HepG2 (cell line): ENCODE measurements around the gene ZPR1. TPM values are rescaled to one million over a fixed set of nuclear protein-coding genes. Genes with fewer than 3 reads are reported as not detected.

Experiments used
- ARNT2 ChIP-seq: sonication (generic); formaldehyde crosslinking; IDR thresholded peaks from 2 replicates; pipeline ENCODE4 v1.8.0; 2022; ENCODE audit warnings: mild to moderate bottlenecking, low read depth, missing genetic modification reagents, moderate library complexity
- ATF2 ChIP-seq: sonication (generic); formaldehyde crosslinking; IDR thresholded peaks from 2 replicates; pipeline ENCODE4 v1.4.0; 2020; ENCODE audit warnings: missing genetic modification reagents
- CREB1 ChIP-seq, 2 experiments: fragments of 450-650 bp in 1 of 2; IDR thresholded peaks; 2 replicates each; pipeline ENCODE4 v1.6.1; 2016 to 2017; ENCODE audit warnings: control low read depth in 1 of 2, mild to moderate bottlenecking in 1 of 2, missing compliant biosample characterization in 1 of 2, missing genetic modification characterization in 1 of 2
- KLF11 ChIP-seq: IDR thresholded peaks from 2 replicates; pipeline ENCODE4 v1.6.1; 2016; ENCODE audit warnings: missing compliant biosample characterization
- MATR3 ChIP-seq: sonication (generic); formaldehyde crosslinking; IDR thresholded peaks from 2 replicates; pipeline ENCODE4 v1.4.0; 2020; ENCODE audit warnings: missing genetic modification reagents
- MTA1 ChIP-seq: sonication (generic); formaldehyde crosslinking; IDR thresholded peaks from 2 replicates; pipeline ENCODE4 v1.4.0; 2020; ENCODE audit warnings: missing genetic modification reagents, mild to moderate bottlenecking, borderline replicate concordance
- NFE2L2 ChIP-seq: fragments of 150-350 bp; IDR thresholded peaks from 2 replicates; pipeline ENCODE4 v1.6.1; 2014; ENCODE audit warnings: low read length
- NKX3-1 ChIP-seq: sonication (generic); formaldehyde crosslinking; IDR thresholded peaks from 2 replicates; pipeline ENCODE4 v1.5.0; 2020; ENCODE audit warnings: missing genetic modification reagents
- POLR2A ChIP-seq, 2 experiments: IDR thresholded peaks; 2 replicates each; pipeline ENCODE4 v1.6.1; 2011; ENCODE audit warnings: low read depth in 2 of 2, low read length in 2 of 2, mild to moderate bottlenecking in 1 of 2, moderate library complexity in 1 of 2; ENCODE audit not compliant: insufficient read depth in 1 of 2
- PRMT3 ChIP-seq: sonication (generic); formaldehyde crosslinking; IDR thresholded peaks from 2 replicates; pipeline ENCODE4 v1.8.1; 2022; ENCODE audit warnings: low read depth, mild to moderate bottlenecking, moderate library complexity, missing genetic modification reagents, borderline replicate concordance
- REPIN1 ChIP-seq: sonication (generic); formaldehyde crosslinking; IDR thresholded peaks from 2 replicates; pipeline ENCODE4 v1.8.0; 2022; ENCODE audit warnings: missing genetic modification reagents, low read depth, mild to moderate bottlenecking, borderline replicate concordance
- RXRA ChIP-seq: sonication (generic); formaldehyde crosslinking; IDR thresholded peaks from 2 replicates; pipeline ENCODE4 v1.5.1; 2020; ENCODE audit warnings: missing genetic modification reagents
- SKI ChIP-seq: fragments of 450-650 bp; IDR thresholded peaks from one replicate; pipeline ENCODE4 v1.6.1; 2018; ENCODE audit warnings: mild to moderate bottlenecking; ENCODE audit not compliant: partially characterized antibody
- SOX5 ChIP-seq: IDR thresholded peaks from 2 replicates; pipeline ENCODE4 v1.6.1; 2016; ENCODE audit warnings: borderline replicate concordance
- ZFP36L2 ChIP-seq: sonication (generic); formaldehyde crosslinking; IDR thresholded peaks from 2 replicates; pipeline ENCODE4 v1.4.0; 2020; ENCODE audit warnings: missing genetic modification reagents
- ZMYM3 ChIP-seq: sonication (generic); formaldehyde crosslinking; IDR thresholded peaks from 2 replicates; pipeline ENCODE4 v1.5.1; 2020; ENCODE audit warnings: mild to moderate bottlenecking, missing genetic modification reagents
- ZNF20 ChIP-seq: sonication (generic); formaldehyde crosslinking; IDR thresholded peaks from 2 replicates; pipeline ENCODE4 v1.4.0; 2020; ENCODE audit warnings: mild to moderate bottlenecking, moderate library complexity, missing genetic modification reagents
- ZNF205 ChIP-seq: IDR thresholded peaks from 2 replicates; pipeline ENCODE4 v1.6.1; 2018; ENCODE audit warnings: missing biosample characterization, missing genetic modification reagents
- ZNF550 ChIP-seq: sonication (generic); formaldehyde crosslinking; IDR thresholded peaks from 2 replicates; pipeline ENCODE4 v1.4.0; 2020; ENCODE audit warnings: mild to moderate bottlenecking, missing genetic modification reagents, borderline replicate concordance
- ZNF564 ChIP-seq: sonication (generic); formaldehyde crosslinking; IDR thresholded peaks from 2 replicates; pipeline ENCODE4 v1.8.1; 2023; ENCODE audit warnings: mild to moderate bottlenecking, missing genetic modification reagents
- ZNF772 ChIP-seq: sonication (generic); formaldehyde crosslinking; IDR thresholded peaks from 2 replicates; pipeline ENCODE4 v1.5.0; 2020; ENCODE audit warnings: mild to moderate bottlenecking, missing genetic modification reagents
- ZNF782 ChIP-seq: sonication (generic); formaldehyde crosslinking; IDR thresholded peaks from 2 replicates; pipeline ENCODE4 v1.4.0; 2020; ENCODE audit warnings: missing genetic modification reagents, mild to moderate bottlenecking, borderline replicate concordance
- polyA plus RNA-seq, 8 experiments: library from polyadenylated mRNA; depleted of rRNA in 3 of 8; stranded (reverse) in 7 of 8; unstranded in 1 of 8; fragments of >200 nt; fragmentation: Illumina TruSeq in 4 of 8; extraction: Trizol in 4 of 8; gene quantifications; 2 replicates each; pipeline versions ENCODE4 v1.2.1 to v1.2.3, GENCODE V29; 2011 to 2016; ENCODE audit warnings: low read depth in 4 of 8, missing spikeins in 1 of 8, mixed read lengths in 1 of 8; ENCODE audit not compliant: insufficient read depth in 1 of 8
- total RNA-seq, 5 experiments: library from RNA; depleted of rRNA; stranded (reverse); fragments of >200 nt; fragmentation: Illumina TruSeq; extraction: Trizol; gene quantifications; 2 replicates each; pipeline ENCODE4 v1.2.3, GENCODE V29; 2016; ENCODE audit warnings: low read depth in 1 of 5
- TF ChIP-seq, protein P1 (sequence below): sonication (generic); formaldehyde crosslinking; IDR thresholded peaks from 2 replicates; pipeline ENCODE4 v1.8.1; 2023; ENCODE audit warnings: mild to moderate bottlenecking, missing genetic modification reagents
- TF ChIP-seq, protein P2 (sequence below): sonication (generic); formaldehyde crosslinking; IDR thresholded peaks from 2 replicates; pipeline ENCODE4 v1.8.0; 2023; ENCODE audit warnings: mild to moderate bottlenecking, missing genetic modification reagents
- TF ChIP-seq, protein P3 (sequence below): IDR thresholded peaks from 2 replicates; pipeline ENCODE4 v1.6.1; 2016; ENCODE audit warnings: missing compliant biosample characterization, missing genetic modification reagents, borderline replicate concordance

ZPR1 gene
- total and polyA plus RNA-seq, 2 of the 13 experiments (the other 11 are each of a cell fraction or from before 2014, with no cell fraction given): 40.0 to 79.3 TPM

DNA sequence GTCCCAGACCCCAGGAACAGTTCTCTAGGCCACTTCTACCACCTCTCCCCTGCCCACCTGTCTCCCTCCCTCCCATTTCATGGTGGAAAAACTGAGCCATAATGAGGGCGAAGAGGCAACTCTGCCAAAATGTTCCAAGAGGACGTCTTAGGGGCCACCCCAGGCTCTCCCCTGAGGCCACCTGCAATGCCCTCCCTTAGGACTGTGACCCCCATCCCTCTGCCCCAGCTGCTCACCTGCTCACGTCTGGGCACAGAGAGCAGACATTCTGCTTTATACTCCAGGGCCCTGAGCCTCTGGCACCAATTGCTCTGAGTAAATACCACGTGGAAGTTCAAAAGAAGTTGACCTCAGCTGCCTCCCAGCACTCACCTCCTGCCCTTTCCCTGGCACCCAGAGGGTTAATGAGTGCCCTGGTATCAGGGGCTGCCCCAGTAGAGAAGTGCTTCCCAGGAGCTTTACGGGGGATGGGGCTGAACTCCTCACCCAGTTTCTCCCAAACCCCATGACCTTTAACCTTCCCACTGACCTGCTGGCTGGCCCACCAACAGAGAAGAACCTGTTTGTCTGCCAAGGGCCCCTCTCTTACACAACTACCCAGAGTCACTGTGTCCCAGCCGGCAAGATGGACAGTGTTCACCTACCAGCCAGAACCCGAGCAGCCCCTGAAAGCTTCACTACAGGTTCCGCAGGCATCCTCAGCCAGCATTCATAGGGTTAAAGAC, 4.5 kb upstream of the ZPR1 start (continued):
- TF ChIP-seq ZNF20: no peak
- TF ChIP-seq PRMT3: peak; percentile 43; the same call in 1 of the 2 replicates
- TF ChIP-seq ZFP36L2 (CRISPR knock-in tag): no peak
- peak; percentile 34; the same call in 1 of the 2 replicates for TF ChIP-seq REPIN1 (CRISPR knock-in tag)
- peak; percentile 69 for TF ChIP-seq ZMYM3 (CRISPR knock-in tag)
- no peak for TF ChIP-seq ZNF550 (CRISPR knock-in tag)
- peak; percentile 98 for TF ChIP-seq RXRA (CRISPR knock-in tag)
- no peak for TF ChIP-seq CREB1 (IDR thresholded peaks at IDR 0.05)
- peak; percentile 11; the same call in 1 of the 2 replicates for TF ChIP-seq CREB1 (CRISPR knock-in tag; IDR thresholded peaks at IDR 0.05)
- TF ChIP-seq ZNF772 (CRISPR knock-in tag): peak; percentile 88
- no peak for TF ChIP-seq MATR3 (CRISPR knock-in tag)
- TF ChIP-seq ZNF564: 0 out of 2 replicates have a peak, but pooled peaks have one; percentile 64
- TF ChIP-seq SKI: peak; percentile 76
- TF ChIP-seq MTA1 (CRISPR knock-in tag): peak; percentile 78; the same call in 1 of the 2 replicates
- TF ChIP-seq, protein P1, sequence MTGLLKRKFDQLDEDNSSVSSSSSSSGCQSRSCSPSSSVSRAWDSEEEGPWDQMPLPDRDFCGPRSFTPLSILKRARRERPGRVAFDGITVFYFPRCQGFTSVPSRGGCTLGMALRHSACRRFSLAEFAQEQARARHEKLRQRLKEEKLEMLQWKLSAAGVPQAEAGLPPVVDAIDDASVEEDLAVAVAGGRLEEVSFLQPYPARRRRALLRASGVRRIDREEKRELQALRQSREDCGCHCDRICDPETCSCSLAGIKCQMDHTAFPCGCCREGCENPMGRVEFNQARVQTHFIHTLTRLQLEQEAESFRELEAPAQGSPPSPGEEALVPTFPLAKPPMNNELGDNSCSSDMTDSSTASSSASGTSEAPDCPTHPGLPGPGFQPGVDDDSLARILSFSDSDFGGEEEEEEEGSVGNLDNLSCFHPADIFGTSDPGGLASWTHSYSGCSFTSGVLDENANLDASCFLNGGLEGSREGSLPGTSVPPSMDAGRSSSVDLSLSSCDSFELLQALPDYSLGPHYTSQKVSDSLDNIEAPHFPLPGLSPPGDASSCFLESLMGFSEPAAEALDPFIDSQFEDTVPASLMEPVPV (CRISPR knock-in tag): peak; percentile 47; the same call in 1 of the 2 replicates
- TF ChIP-seq, protein P2, sequence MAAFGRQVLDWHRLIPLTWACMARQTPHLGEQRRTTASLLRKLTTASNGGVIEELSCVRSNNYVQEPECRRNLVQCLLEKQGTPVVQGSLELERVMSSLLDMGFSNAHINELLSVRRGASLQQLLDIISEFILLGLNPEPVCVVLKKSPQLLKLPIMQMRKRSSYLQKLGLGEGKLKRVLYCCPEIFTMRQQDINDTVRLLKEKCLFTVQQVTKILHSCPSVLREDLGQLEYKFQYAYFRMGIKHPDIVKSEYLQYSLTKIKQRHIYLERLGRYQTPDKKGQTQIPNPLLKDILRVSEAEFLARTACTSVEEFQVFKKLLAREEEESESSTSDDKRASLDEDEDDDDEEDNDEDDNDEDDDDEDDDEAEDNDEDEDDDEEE (CRISPR knock-in tag): peak; percentile 41; the same call in 1 of the 2 replicates
- TF ChIP-seq NKX3-1 (CRISPR knock-in tag): no peak
- TF ChIP-seq POLR2A (IDR thresholded peaks at IDR 0.05; ENCODE audit: insufficient read depth in 1 of 2, low read depth in 2 of 2, low read length in 2 of 2): peak; percentile 86 to 90
- TF ChIP-seq ATF2 (CRISPR knock-in tag): 0 out of 2 replicates have a peak, but pooled peaks have one; percentile 24
- TF ChIP-seq NFE2L2: no peak
- peak; percentile 57 for TF ChIP-seq SOX5 (CRISPR knock-in tag)
- TF ChIP-seq KLF11 (CRISPR knock-in tag): no peak
- TF ChIP-seq ARNT2 (CRISPR knock-in tag): peak; percentile 17; the same call in 1 of the 2 replicates
- TF ChIP-seq ZNF782: no peak
- TF ChIP-seq, protein P3, sequence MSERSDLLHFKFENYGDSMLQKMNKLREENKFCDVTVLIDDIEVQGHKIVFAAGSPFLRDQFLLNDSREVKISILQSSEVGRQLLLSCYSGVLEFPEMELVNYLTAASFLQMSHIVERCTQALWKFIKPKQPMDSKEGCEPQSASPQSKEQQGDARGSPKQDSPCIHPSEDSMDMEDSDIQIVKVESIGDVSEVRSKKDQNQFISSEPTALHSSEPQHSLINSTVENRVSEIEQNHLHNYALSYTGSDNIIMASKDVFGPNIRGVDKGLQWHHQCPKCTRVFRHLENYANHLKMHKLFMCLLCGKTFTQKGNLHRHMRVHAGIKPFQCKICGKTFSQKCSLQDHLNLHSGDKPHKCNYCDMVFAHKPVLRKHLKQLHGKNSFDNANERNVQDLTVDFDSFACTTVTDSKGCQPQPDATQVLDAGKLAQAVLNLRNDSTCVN (CRISPR knock-in tag): no peak
- TF ChIP-seq ZNF205 (CRISPR knock-in tag): peak; percentile 58; the same call in 1 of the 2 replicates
